Glomerular endothelial cell (primary cell): ENCODE results near the gene YJEFN3. TPM values are rescaled to one million over a fixed set of nuclear protein-coding genes. Genes with fewer than 3 reads are reported as not detected.

ENCODE experiments used
- DNase-seq: peaks from one replicate; pipeline ENCODE4 v3.0.0-alpha.2; 2011; ENCODE audit warnings: low read depth, low spot score; ENCODE audit errors: extremely low read depth
- total RNA-seq: library from RNA; depleted of rRNA; stranded (reverse); fragments of >200 nt; gene quantifications from 2 replicates; pipeline ENCODE4 v1.2.3, GENCODE V29; 2015

The YJEFN3 gene
- total RNA-seq, 1 donor from 2014 or later: 0.53 TPM

DNA sequence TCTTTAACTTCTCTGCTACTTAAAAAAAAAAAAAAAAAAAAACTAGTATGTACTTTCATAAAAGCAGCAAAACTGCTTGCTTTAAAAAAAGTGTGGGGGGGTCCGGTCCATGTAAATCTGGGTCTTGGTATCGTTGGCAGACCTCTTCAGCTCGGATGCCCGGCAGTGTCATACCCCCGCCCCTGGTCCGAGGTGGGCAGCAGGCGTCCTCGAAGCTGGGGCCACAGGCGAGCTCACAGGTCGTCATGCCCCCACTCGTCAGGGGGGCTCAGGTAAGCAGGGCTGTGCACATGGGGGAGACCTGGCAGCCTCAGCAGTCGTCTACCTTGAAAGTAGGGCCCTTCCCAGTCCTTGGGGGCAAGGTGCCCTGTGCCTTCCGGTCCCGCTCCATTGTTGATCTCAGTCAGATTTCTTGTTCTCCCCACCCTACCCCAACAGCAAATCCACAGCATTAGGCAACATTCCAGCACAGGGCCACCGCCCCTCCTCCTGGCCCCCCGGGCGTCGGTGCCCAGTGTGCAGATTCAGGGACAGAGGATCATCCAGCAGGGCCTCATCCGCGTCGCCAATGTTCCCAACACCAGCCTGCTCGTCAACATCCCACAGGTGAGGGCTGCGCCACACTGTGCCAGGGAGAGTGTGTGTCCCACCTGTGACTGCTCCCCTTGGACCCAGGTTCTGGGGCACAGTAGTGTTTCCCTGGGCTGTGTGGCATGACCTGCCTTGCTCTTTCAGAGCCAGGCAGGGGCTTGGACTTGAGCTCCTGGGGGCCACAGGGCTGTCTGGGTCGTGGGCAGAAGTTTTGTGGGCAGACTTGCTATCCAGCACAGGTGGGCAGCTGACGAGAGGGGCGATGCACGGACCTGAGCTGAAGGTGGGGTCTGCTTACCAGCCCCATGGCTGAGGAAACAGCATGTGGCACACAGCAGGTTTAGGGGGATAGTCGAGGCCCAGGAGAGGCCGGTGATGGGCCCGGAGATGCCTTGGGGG is 32.8 kb upstream of the YJEFN3 start:
- no peak for DNase-seq

- no peak for DNase-seq
Observed at GRCh38 chr19:19498255-19498991, 30.3 kb upstream of the YJEFN3 start.

DNA sequence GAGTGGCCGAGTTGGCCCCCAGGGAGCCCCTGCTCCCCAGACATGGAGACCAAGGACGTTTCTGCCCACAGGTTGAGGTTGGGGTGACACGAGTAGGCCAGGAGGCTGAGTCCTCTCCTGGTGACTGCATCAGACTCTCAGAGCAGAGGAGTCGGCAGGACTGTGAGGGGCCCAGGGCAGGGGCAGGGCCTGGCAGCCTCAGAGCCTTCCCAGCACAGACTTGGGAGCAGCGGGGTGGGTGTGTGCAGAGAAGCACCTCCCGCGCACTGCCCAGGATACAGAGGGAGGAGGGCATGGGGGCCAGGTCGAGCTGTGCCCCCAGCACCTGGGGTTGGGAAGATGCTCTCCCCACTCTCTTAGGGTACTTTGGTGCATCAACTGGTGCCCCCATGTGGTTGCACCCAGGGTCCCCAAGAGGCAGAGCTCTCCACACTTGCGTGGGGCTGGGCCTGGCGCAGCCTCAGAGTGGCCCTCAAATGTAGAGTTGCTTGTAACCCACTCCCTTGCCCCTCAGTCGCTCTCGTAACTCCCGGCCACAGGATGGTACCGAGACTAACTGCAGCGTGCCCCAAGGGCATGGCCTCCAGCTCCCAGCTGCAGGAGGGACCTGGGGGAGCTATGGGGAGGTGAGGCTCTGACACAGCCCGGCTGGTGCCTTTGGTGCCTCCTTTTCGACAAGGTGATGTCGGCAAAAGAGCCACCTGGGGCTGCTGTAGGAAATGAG is 29.3 kb upstream of the YJEFN3 start:
- no peak for DNase-seq

GRCh38 chr19:19500975-19501644 is 27.6 kb upstream of the YJEFN3 start:
- no peak for DNase-seq

DNA sequence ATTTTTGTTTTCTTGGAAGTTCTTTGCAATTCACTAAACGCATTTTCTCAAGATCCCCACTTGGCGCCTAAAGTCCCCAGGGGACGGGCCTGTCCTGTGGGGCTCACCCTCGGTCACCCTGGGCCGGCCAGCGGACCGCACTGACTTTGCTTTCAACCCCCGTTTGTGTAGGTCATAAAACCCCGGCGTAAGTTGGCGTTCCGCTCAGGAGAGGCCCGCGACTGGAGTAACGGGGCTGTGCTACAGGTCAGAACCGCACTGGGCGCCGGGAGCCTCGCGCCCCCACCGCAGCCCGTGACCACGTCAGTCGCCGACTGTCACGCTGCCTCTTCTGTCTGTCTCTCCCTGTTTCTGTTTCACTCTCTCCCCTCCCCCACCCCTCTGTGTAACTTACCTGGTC is 26.9 kb upstream of the YJEFN3 start:
- DNase-seq: no peak

DNA sequence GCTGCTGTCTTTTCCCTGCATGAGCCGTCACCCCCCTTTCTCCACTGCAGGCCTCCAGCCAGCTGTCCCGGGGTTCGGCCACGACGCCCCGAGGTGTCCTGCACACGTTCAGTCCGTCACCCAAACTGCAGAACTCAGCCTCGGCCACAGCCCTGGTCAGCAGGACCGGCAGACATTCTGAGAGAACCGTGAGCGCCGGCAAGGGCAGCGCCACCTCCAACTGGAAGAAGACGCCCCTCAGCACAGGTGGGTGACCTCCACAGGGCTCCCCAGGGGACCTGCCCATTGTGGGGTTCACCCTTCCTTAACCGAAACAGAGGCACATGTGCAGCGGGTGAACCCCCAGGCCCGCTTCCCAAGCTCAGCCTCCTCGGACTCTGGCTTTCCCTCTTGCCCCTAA is 26.4 kb upstream of the YJEFN3 start:
- no peak for DNase-seq

DNA sequence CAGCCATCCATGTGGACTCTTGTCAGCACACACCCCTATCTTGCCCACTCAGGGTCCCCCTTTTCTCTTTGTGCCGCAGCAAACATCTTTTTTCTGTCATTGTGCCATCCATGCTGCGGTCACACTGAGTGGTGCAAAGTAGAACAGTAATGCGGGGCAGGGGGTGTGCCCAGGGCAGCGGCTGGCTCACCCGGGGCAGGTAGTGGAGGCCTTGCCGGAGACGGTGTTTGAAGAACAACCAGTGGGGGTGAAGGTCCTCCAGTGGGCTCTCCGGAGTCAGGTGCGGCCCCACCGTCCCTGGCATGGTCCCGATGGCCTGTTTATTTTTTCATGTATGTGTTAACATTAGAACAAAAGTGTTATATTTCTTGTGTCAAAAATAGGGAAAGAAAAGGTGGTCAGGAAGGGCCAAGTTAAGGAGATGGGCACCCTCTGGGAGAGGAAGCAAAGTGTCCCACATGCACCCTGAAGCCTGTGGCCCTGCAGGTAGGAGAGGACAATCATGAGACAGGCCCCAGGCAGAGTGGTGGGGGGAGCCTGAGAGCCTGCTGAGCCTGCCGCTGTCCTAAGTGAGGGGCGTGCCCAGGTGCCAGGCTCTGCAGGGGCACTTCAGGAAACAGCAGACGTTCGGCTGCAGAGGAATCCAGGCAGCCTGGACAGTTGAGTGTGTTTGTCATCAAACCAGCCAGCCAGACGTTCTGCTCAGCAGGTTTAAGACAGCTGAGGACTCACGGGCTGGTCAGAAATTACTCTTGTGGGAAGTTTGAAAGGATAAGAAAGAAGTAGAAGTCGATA is 25.7 kb upstream of the YJEFN3 start:
- no peak for DNase-seq

- DNase-seq: no peak
Observed at GRCh38 chr19:19504754-19505668, 23.7 kb upstream of the YJEFN3 start.

GRCh38 chr19:19505669-19506326 is 22.9 kb upstream of the YJEFN3 start:
- no peak for DNase-seq

GRCh38 chr19:19506592-19506991 is 22.1 kb upstream of the YJEFN3 start:
- DNase-seq: no peak

GRCh38 chr19:19507354-19507753 is 21.4 kb upstream of the YJEFN3 start:
- DNase-seq: no peak

DNA sequence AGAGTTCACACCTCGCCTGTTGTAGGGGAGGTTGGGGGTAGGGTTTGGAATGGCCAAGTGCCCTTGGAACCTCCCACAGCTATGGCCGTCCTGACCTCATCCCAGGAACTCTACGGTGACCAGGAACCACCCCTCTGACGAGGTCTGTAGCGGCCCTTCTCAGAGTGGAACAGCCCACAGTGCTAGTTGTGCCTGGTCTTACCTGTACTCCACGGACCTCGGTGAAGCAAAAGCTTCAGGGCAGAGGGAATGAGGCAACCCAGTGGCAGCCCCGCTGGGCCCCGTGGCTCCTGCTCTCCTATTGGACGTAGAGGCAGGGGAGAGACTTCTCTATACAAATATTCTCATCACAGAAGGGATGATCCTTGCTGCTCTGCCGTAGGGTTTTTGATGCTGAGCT is 20.5 kb upstream of the YJEFN3 start:
- DNase-seq: no peak

GRCh38 chr19:19510432-19510831 is 18.3 kb upstream of the YJEFN3 start:
- no peak for DNase-seq

DNA sequence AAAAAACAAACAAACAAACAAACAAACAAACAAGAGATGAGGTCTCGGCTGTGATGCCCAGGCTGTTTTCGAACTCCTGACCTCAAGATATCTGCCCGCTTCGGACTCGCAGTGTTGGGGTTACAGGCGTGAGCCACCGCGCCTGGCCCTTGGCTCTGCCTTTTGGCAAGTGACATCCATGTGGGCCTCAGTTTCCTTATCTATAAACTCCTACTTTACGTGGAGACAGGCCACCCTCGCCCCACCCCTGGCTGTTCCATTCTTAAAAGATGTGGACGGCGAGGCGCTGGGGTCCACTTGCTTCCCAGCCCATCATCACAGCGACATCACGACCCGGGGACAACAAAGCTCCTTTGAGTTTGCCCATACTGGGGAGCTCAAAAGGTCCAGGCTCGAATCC is 15.0 kb upstream of the YJEFN3 start:
- no peak for DNase-seq

GRCh38 chr19:19514215-19514657 is 14.5 kb upstream of the YJEFN3 start:
- no peak for DNase-seq

DNA sequence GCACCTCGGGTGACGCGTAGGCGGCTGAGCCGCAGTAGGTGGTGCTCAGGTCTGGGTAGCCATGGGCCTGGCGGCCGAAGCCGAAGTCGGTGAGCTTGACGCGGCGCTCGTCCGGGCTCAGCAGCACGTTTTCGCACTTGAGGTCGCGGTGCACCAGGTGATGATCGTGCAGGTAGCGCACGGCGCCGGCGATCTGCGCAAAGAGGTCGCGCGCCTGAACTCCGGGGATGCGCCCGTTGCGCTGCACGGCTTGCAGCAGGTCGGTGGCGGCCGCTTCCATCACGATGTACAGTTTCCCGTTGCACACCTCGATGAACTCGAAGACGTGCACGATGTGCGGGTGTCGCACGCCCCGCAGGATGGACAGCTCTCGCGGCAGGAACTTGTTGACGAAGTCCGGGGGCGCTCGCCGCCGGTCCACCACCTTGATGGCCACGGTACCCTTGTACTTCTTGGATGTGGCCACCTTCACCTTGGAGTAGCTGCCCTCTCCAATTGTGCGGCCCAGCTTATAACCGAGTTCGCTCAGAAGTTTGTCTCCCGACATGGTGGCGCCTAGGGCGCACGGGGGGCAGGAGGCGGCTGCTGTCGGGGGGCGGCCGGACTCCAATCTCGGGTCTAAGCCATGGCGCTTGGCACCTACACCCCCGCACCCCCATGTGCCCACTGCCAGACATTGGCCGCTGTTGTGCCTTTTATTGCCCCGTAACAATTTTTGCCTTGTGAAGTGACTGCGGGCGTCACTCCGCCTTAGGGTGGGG is 13.7 kb upstream of the YJEFN3 start, which contains the start of gene TSSK6:
Gene TSSK6 (minus strand): TSS at position 668 of the 761 bp plus-strand sequence. CDS start 121 bp downstream, at position 547.
- no peak for DNase-seq
